Skeletal muscle satellite cell (primary cell): Measurements from ENCODE around the gene PTEN.
"Not testable (repeated sequence)": the region's sequence is repeated elsewhere in the genome, so short reads cannot be mapped to it uniquely, and the experiment has no call there.

Experiments used
- H3K27me3 ChIP-seq: 2 replicates; pipeline ENCODE4 v1.7.0; 2013; ENCODE audit warnings: low read length; ENCODE audit not compliant: control insufficient read depth, insufficient read depth
- H3K36me3 ChIP-seq: 2 replicates; pipeline ENCODE4 v1.7.0; 2013; ENCODE audit warnings: mild to moderate bottlenecking, control low read depth, low read length; ENCODE audit not compliant: insufficient read depth
- H3K4me1 ChIP-seq: 2 replicates; pipeline ENCODE4 v1.7.0; 2013; ENCODE audit warnings: low read length; ENCODE audit not compliant: control insufficient read depth, insufficient read depth
- H3K4me2 ChIP-seq: 2 replicates; pipeline ENCODE4 v1.7.0; 2013; ENCODE audit warnings: mild to moderate bottlenecking, low read length
- H3K4me3 ChIP-seq: 2 replicates; pipeline ENCODE4 v1.7.0; 2013; ENCODE audit warnings: low read length
- H3K9ac ChIP-seq: 2 replicates; pipeline ENCODE4 v1.7.0; 2013; ENCODE audit warnings: mild to moderate bottlenecking, low read depth, low read length, moderate library complexity
- H3K9me3 ChIP-seq: replicated peaks from 2 replicates; pipeline ENCODE4 v1.7.0; 2013; ENCODE audit warnings: mild to moderate bottlenecking, control low read depth, low read length

Gene PTEN

GRCh38 chr10:87863951-87864495 is 598 bp downstream of the PTEN start:
- peak overlapping the region; percentile 89 for H3K9ac ChIP-seq
- H3K36me3 ChIP-seq: not testable (repeated sequence)

GRCh38 chr10:87864496-87865059 is 1.2 kb downstream of the PTEN start:
- Histone ChIP-seq H3K36me3 (no peaks in the 10 kb centered on the region), H3K4me2 (peak overlapping the region; percentile 93), H3K9me3 (no peaks in the 10 kb centered on the region), H3K27me3 (no peaks in the 10 kb centered on the region), H3K4me1 (peaks cover 15% of the 10 kb centered on the region), H3K9ac (peak overlapping the region; percentile 89), H3K4me3 (peak overlapping the region; percentile 92)

More at GRCh38 chr10:87863951-87864495, 598 bp downstream of the PTEN start:
- H3K9me3 ChIP-seq, H3K27me3 ChIP-seq: not testable (repeated sequence)
- Histone ChIP-seq H3K4me3 (peak overlapping the region; percentile 92), H3K4me2 (peak overlapping the region; percentile 93), H3K4me1 (peaks cover 15% of the 10 kb centered on the region)

DNA sequence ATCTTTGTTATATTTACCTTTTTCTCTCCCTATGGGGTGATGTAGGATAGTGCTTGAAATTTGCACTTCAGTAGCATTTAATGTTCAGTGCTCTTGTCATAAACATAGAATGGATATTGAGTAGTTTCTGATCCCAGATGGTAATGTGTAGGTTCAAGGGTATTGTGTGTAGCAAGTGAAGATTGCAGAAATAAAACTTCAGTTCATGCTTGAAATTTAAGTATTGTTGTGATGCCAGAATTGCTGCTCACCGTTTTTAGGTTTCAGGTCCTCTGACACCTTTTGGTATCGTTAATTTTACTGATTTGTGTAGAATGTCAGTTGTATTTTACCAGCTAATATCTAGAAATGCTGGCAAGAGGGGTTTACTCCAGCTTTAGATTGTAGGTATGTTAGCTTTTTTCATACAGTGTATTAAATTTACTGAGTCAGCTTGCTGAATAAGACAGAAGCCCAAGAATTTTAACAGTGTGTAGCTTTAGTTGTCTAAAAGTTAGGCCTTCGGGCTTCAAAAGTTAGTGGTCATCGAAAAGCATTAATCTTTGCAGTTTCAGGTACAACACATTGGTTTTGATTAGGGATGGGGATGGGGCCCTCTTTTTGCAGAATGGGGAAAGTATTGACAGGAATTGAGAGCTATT is 1.9 kb downstream of the PTEN start:
- peak overlapping the region; percentile 89 for H3K9ac ChIP-seq
- no peaks in the 10 kb centered on the region for H3K36me3 ChIP-seq
- peaks cover 15% of the 10 kb centered on the region for H3K4me1 ChIP-seq

GRCh38 chr10:87866412-87866974 is 3.1 kb downstream of the PTEN start:
- H3K4me3 ChIP-seq: peak overlapping the region; percentile 92
- H3K27me3 ChIP-seq: no peaks in the 10 kb centered on the region
- no peaks in the 10 kb centered on the region for H3K36me3 ChIP-seq
- no peaks in the 10 kb centered on the region for H3K9me3 ChIP-seq
- H3K4me1 ChIP-seq: peaks cover 15% of the 10 kb centered on the region
- peak overlapping the region; percentile 93 for H3K4me2 ChIP-seq
- peak overlapping the region; percentile 89 for H3K9ac ChIP-seq

More for the DNA sequence above, 1.9 kb downstream of the PTEN start:
- H3K27me3 ChIP-seq: no peaks in the 10 kb centered on the region
- peak overlapping the region; percentile 93 for H3K4me2 ChIP-seq
- no peaks in the 10 kb centered on the region for H3K9me3 ChIP-seq
- peak overlapping the region; percentile 92 for H3K4me3 ChIP-seq

DNA sequence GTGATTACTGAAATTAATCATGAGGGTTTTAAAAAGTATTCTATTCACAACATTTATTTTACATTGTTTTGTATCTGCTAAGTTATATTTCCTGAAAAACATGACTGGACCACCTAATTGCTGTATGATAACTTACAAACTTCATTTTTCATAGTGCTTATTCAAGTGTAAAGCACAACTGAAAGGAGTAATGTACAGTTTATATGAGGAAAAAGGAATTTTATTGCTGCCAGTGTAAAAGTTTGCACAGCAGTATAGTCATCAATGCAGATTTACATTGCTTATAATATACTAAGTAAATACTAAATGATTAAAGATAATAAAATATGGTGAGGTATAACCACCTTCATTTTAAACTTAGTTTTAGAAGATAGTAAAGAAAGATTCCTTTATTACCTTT is 4.0 kb downstream of the PTEN start:
- Histone ChIP-seq H3K9me3 (no peaks in the 10 kb centered on the region), H3K4me3 (peak overlapping the region; percentile 92), H3K4me2 (peak overlapping the region; percentile 93), H3K36me3 (peaks cover under 1% of the 10 kb centered on the region), H3K4me1 (peaks cover 10% of the 10 kb centered on the region), H3K27me3 (no peaks in the 10 kb centered on the region), H3K9ac (peak overlapping the region; percentile 89)

- H3K9me3 ChIP-seq: no peaks in the 10 kb centered on the region
- H3K4me2 ChIP-seq: peak overlapping the region; percentile 93
- peaks cover 7% of the 10 kb centered on the region for H3K36me3 ChIP-seq
- H3K27me3 ChIP-seq: no peaks in the 10 kb centered on the region
- H3K4me1 ChIP-seq: peaks cover 10% of the 10 kb centered on the region
- H3K4me3 ChIP-seq: peak overlapping the region; percentile 92
- peak overlapping the region; percentile 89 for H3K9ac ChIP-seq
Observed at GRCh38 chr10:87868277-87868676, 4.9 kb downstream of the PTEN start.

DNA sequence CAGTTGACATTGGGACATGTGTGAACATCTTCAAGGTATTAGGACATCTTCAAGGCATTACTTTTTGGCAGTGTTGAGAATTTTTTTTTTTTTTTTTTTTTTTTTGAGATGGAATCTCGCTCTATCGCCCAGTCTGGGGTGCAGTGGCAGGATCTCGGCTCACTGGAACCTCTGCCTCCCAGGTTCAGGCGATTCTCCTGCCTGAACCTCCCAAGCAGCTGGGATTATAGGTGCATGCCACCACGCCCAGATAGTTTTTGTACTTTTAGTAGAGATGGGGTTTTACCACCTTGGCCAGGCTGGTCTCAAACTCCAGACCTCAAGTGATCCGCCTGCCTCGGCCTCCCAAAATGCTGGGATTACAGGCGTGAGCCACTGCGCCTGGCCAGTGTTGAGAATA is 5.7 kb downstream of the PTEN start:
- H3K4me1 ChIP-seq: peaks cover 10% of the 10 kb centered on the region

GRCh38 chr10:87869773-87870551 is 6.5 kb downstream of the PTEN start:
- no peaks in the 10 kb centered on the region for H3K9me3 ChIP-seq
- H3K4me2 ChIP-seq: no peak overlapping the region
- H3K4me3 ChIP-seq: no peak overlapping the region
- H3K9ac ChIP-seq: no peak overlapping the region
- peaks cover 12% of the 10 kb centered on the region for H3K4me1 ChIP-seq
- H3K27me3 ChIP-seq: no peaks in the 10 kb centered on the region
- H3K36me3 ChIP-seq: peaks cover 7% of the 10 kb centered on the region

More for the DNA sequence above, 5.7 kb downstream of the PTEN start:
- H3K4me3 ChIP-seq, H3K36me3 ChIP-seq, H3K9ac ChIP-seq, H3K9me3 ChIP-seq, H3K27me3 ChIP-seq: not testable (repeated sequence)
- peak overlapping the region; percentile 93 for H3K4me2 ChIP-seq

DNA sequence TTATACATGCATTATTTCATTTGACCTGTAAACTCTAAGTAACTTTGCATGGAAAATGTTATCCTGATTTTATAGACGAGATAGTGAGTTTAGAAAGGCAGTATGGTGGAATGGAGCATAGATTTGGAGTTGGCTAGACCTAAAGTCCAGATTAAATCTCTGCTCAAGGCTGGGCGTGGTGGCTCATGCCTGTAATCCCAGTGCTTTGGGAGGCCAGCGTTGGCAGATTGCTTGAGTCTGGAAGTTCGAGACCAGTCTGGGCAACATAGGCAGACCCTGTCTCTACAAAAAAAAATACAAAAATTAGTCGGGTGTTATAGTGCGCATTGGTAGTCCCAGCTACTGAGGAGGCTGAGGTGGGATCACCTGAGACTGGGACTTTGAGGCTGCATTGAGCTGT is 9.4 kb downstream of the PTEN start:
- Histone ChIP-seq H3K4me1 (peaks cover 16% of the 10 kb centered on the region), H3K4me3 (no peak overlapping the region)

DNA sequence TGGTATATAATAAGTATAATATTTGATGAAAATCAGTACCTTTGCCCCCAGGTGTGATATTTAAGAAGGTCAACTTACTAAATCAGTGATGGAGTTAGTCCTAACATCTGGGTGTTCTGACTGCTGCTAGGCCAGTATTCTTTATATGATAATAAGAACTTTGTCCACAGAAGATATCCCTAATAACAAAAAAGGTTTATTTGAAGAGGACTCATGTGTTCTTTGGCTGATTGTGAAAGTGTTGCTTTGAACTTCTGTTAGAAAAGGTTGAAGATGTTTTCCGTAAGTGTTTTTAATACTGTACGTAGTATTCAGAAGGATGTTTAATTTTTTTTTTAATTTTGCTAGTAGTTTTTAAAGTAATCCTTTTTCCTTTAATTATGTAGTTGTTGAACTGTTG is 10.2 kb downstream of the PTEN start:
- Histone ChIP-seq H3K36me3 (peaks cover 7% of the 10 kb centered on the region), H3K9me3 (no peaks in the 10 kb centered on the region), H3K4me1 (peaks cover 10% of the 10 kb centered on the region), H3K4me3 (no peak overlapping the region), H3K27me3 (no peaks in the 10 kb centered on the region), H3K4me2 (no peak overlapping the region), H3K9ac (no peak overlapping the region)

More for the DNA sequence above, 9.4 kb downstream of the PTEN start:
- no peak overlapping the region for H3K9ac ChIP-seq
- H3K27me3 ChIP-seq: no peaks in the 10 kb centered on the region
- H3K9me3 ChIP-seq: no peaks in the 10 kb centered on the region
- no peak overlapping the region for H3K4me2 ChIP-seq
- H3K36me3 ChIP-seq: peaks cover 7% of the 10 kb centered on the region

- Histone ChIP-seq H3K4me2 (no peak overlapping the region), H3K36me3 (peaks cover 7% of the 10 kb centered on the region), H3K4me1 (peaks cover 6% of the 10 kb centered on the region), H3K4me3 (no peak overlapping the region), H3K9ac (no peak overlapping the region), H3K27me3 (no peaks in the 10 kb centered on the region), H3K9me3 (no peaks in the 10 kb centered on the region)
Observed at GRCh38 chr10:87875929-87876571, 12.6 kb downstream of the PTEN start.
